Embryonic facial prominence (tissue), 1 donor: ENCODE results near the gene NOXO1.

ENCODE experiments used
- DNase-seq: peaks from one replicate; pipeline ENCODE4 v3.0.0-alpha.2; 2016; ENCODE audit errors: extremely low spot score

NOXO1 gene

GRCh38 chr16:2009791-2010510, 28.7 kb upstream of the NOXO1 start, which contains the start of gene ZNF598:
ZNF598 (minus strand) TSS chr16:2009821.
- peak; percentile 80 for DNase-seq

- DNase-seq = no peak
Measured at GRCh38 chr16:2009164-2009711, 28.0 kb upstream of the NOXO1 start.

GRCh38 chr16:2008631-2009163, 27.4 kb upstream of the NOXO1 start:
- no peak for DNase-seq

- no peak for DNase-seq
Measured at GRCh38 chr16:2008009-2008526, 26.8 kb upstream of the NOXO1 start.

GRCh38 chr16:2007081-2007836, 26.0 kb upstream of the NOXO1 start:
- DNase-seq = no peak

GRCh38 chr16:2006317-2006716, 25.0 kb upstream of the NOXO1 start:
- no peak for DNase-seq

GRCh38 chr16:2005646-2006045, 24.4 kb upstream of the NOXO1 start:
- no peak for DNase-seq

GRCh38 chr16:2004795-2005517, 23.7 kb upstream of the NOXO1 start:
- DNase-seq = no peak

- DNase-seq = no peak
Measured at GRCh38 chr16:2003827-2004641, 22.8 kb upstream of the NOXO1 start.

- DNase-seq = no peak
Measured at GRCh38 chr16:2003231-2003826, 22.1 kb upstream of the NOXO1 start.

- DNase-seq = no peak
Measured at GRCh38 chr16:2002406-2003230, 21.3 kb upstream of the NOXO1 start.

- no peak for DNase-seq
Measured at GRCh38 chr16:2001456-2002355, 20.4 kb upstream of the NOXO1 start.

GRCh38 chr16:2001035-2001434, 19.8 kb upstream of the NOXO1 start:
- no peak for DNase-seq

GRCh38 chr16:1999866-2000514, 18.7 kb upstream of the NOXO1 start:
- no peak for DNase-seq

GRCh38 chr16:1998852-1999801, 17.9 kb upstream of the NOXO1 start:
- DNase-seq = no peak

GRCh38 chr16:1998360-1998835, 17.1 kb upstream of the NOXO1 start:
- DNase-seq = no peak
